NCI-H748 (cell line): ENCODE measurements around the gene L3MBTL1.
"Not testable (repeated sequence)": the region's sequence is repeated elsewhere in the genome, so short reads cannot be mapped to it uniquely, and the experiment has no call there.

Source experiments
- DNase-seq: peaks from one replicate; lab custom pipeline; 2025; ENCODE audit not compliant: unreplicated experiment; lab: John Stamatoyannopoulos, UW

Gene L3MBTL1

GRCh38 chr20:43502021-43502420 is 5.5 kb upstream of the L3MBTL1 start:
- not testable (repeated sequence) for DNase-seq

DNA sequence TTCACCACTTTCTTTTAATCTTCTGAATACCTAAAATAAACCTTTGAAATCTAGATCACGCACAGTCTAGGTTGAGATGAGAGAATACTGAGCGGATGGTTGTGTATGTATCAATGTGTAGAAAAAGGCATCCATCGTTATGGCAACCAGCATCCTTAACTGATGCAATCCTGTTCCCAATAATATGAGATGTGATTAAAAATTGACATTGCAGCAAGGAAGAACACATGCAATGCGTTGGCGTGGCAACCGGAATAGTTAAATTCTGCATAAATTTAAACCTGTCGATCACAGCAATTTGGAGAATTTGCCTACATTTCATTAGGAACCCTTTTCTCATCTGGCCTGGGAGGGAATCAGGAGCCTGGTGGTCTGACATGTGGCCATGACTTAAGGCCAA is 1.3 kb upstream of the L3MBTL1 start:
- no peak for DNase-seq

GRCh38 chr20:43508106-43508505 is 609 bp downstream of the L3MBTL1 start:
- DNase-seq = no peak

DNA sequence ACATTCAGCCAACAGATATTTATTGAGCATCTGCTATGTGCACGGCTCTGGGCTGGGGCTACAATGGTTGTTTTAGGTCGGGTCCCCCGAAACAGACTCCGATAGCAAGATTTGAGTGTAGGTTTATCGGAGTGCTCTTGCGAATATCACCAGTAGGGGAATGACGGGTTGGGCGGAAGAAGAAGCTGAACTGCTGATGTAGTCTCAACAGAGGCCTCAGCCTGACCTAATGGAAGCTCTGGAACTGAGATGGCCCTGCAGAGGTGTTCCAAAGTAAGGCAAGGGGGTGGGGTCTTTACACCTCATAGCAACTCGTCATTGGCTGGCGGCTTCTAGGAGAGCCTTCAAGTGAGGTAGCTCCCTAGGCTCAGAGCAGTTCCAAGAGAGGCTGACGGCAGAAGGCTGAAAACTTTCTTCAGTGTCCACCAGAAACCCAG is 1.1 kb downstream of the L3MBTL1 start:
- DNase-seq = peak; percentile 8

- DNase-seq = no peak
Observed at GRCh38 chr20:43511879-43512278, 4.4 kb downstream of the L3MBTL1 start.

GRCh38 chr20:43513372-43513930 is 6.0 kb downstream of the L3MBTL1 start:
- no peak for DNase-seq

GRCh38 chr20:43513931-43514647 is 6.6 kb downstream of the L3MBTL1 start:
- DNase-seq = peak; percentile 99

GRCh38 chr20:43514648-43514999 is 7.1 kb downstream of the L3MBTL1 start:
- DNase-seq = peak; percentile 75

- DNase-seq = no peak
Observed at GRCh38 chr20:43515628-43516027, 8.1 kb downstream of the L3MBTL1 start.

DNA sequence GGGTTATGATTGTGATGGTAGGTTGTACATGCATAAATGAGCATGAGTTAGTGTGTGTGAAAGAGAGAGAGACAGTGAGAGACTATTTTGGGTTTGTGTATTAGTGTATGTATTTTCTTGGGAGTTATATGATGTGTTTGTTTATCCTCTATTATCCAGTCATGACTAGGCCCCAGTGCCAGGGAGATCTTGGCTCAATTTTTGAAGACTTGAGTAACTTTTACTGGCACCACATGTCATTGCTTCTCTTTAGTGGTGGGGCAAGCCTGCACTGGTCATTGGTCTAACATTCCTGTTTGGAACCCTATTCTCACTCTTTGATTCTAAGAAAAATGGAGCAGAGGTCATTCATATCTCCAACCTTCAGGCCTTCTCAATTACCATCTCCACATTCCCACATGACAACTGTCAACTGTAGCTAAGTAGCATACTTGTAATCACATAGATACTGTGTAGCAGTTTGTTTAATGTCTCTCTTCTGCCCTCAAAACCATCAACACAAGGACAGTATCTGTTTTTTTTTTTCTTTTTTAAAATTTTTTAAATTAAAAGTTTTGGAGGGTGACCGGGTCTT is 8.8 kb downstream of the L3MBTL1 start:
- DNase-seq = no peak

GRCh38 chr20:43520074-43520630 is 12.7 kb downstream of the L3MBTL1 start:
- DNase-seq = no peak

DNA sequence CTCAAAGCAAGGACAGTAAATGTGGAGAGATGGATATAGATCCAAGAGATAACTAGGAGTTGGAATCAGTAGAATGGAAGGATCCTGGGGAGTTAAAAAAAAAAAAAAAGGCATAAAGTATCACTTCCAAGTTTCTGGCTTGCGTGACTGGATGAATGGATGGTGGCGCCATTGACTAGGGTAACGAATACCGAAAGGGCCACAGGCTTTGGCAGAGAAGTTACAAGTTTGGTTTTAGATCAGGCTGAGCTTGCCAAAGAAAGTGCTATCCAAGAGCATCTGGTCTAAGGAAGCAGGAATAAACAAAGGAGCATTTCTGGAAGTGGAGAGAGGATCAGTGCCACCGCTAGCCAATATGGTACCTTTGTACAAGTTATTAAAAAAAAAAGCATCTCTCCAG is 17.5 kb downstream of the L3MBTL1 start:
- no peak for DNase-seq

DNA sequence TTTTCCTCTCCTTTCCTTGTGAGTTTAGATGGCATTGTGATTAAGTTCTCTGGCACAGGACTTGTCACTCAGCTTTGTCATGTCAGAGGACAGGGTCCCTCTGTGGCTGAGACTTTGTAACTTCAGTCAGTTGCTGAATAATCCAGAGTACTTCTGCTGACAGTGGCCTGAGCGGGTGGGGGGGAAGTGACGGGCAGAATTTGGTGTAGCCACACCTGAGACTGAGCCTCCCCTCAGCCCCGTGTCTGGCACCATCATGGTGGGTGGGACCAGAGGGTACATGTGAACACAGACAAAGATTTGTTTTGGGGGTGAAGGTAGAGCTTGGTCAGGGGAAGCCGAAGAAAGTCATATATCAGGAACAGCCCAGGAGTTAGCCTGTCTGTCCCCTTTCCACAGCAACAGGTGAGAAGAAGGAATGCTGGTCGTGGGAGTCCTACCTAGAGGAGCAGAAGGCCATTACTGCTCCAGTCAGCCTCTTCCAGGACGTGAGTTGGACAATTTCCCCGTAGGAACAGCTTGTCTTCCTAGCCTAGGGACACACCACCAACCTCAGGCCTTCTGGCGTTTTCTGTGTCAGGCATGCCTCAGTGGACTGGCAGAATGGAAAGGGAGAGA is 20.9 kb downstream of the L3MBTL1 start:
- DNase-seq = no peak

GRCh38 chr20:43529051-43529450 is 21.6 kb downstream of the L3MBTL1 start:
- DNase-seq = no peak

- DNase-seq = no peak
Observed at GRCh38 chr20:43529457-43530153, 22.1 kb downstream of the L3MBTL1 start.

DNA sequence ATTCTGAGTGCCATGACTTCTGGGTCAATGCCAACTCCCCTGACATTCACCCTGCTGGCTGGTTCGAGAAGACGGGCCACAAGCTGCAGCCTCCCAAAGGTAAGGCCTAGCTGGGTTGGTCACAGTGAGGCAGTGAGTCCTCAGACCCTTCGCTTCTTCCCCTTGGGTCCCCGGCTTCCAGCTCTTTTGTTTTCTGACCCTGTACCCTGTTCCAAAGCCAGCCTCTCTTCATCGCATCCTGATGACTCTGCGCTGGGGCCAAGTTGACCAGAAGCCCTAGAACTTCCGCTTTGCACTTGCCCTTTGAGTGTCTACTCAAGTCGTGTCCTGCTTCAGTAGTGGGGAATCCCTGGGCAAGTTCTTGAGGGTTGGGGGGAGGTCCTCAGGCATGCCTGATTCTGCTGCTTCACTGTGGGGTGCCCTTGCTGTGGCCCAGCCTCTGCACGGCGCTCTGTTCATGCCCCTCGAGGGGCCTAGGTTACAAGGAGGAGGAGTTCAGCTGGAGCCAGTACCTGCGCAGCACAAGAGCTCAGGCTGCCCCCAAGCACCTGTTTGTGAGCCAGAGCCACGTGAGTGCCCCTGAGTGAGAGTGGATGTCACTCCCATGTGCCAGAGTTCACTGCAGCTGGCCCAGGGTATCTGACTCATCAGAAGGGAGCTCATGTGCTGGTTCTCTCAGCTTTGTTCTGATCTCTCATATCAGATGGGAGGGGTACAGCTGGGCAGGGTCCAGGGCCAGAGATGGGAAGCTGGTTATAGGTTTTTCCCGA is 23.0 kb downstream of the L3MBTL1 start:
- DNase-seq = no peak

- DNase-seq = no peak
Observed at GRCh38 chr20:43531091-43531443, 23.6 kb downstream of the L3MBTL1 start.

- DNase-seq = no peak
Observed at GRCh38 chr20:43532416-43533055, 25.0 kb downstream of the L3MBTL1 start.

GRCh38 chr20:43533060-43533459 is 25.6 kb downstream of the L3MBTL1 start:
- DNase-seq = no peak

- no peak for DNase-seq
Observed at GRCh38 chr20:43534016-43534415, 26.5 kb downstream of the L3MBTL1 start.
